LoVo (cell line): ENCODE data around the gene ANTXR2.

Source experiments
- DNase-seq: peaks from one replicate; pipeline ENCODE4 v3.0.0-alpha.2; 2016; ENCODE audit warnings: low spot score

The ANTXR2 gene

DNA sequence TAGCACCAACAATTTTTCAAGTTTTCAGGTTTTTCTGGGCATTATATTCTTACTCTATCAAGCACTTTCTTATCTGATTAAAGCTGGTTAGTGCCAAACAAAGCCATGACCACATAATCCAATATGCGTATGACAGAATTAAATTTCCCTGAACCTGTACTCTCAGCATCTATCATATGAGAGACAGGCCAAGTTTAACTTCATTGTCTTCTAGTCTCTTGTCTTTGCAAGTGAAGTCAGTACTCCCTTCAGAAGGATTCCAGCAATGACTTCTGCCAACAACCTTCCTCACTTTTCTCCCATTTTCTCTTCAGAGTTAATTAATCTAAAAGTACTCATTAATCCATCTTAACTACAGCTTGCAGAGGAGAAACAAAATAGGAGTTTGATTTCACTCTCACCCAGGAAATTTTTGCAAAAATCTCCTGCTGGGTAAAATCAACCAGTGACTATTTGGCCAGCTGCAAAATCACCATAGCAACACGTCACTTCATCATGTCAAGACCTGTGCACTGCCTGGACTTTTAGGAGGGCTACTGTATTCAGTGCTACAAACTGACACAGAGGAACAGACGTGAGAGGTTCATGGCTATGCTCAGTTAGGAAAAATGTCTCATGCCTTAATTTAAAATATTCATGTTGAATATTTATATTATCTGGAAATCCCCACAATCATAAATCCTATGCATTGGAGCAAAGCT is 208.4 kb downstream of the ANTXR2 start:
- no peak for DNase-seq

DNA sequence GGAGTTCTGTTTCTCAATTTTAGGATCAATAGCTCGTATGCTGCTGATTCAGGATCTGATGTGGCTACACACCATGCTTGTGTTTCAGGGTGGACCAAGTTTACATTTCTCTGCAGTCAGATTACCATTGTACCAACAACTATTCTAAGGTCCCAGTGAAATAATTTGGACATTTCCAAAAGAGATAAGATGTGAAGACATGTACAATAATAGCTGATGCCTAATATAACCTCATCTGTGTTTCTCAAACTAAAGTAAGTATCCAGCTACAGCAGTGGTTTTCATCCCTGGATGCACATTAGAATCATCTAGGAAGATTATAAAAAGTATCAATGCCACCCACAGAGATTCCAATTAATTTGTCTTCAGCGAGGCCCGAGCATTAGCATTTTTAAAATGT is 209.7 kb downstream of the ANTXR2 start:
- no peak for DNase-seq

GRCh38 chr4:79862821-79863220 is 210.2 kb downstream of the ANTXR2 start:
- no peak for DNase-seq

DNA sequence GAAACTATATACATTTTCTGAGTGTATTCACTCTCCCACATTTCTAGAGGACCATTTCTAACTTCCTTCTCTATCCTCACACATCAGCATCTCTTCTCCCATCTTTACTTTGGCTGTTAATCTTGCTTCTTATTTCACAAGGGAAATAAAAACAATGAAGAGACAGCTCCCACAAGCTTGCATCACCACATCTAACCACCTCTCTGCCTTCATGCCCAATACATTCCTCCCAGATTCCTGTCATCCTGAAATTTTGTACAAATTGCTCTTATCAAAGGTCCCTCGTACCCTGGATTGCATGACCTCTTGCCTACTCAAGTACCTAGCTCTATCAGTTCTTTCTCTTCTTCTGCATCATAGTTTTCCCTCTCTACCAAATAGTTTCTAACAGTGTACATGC is 215.2 kb downstream of the ANTXR2 start:
- DNase-seq: no peak

DNA sequence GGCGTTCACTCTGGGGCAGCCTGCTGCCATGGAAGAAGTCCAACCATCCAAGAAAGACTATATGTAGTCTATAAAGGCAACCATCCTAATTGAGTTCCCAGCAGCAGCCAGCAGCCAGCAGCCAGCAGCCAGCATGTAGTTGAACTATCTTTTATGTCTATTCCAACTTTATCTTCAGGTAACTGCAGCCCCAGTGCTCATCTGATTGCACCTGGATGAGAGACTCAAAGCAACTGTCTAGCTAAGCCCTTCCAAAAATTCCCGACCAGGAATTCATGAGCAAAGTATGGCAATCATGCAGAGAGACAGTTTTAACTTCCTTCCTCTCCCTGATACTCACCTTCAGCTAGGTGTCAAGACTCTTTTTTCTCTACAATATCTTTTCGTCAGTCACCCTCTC is 216.8 kb downstream of the ANTXR2 start:
- no peak for DNase-seq

DNA sequence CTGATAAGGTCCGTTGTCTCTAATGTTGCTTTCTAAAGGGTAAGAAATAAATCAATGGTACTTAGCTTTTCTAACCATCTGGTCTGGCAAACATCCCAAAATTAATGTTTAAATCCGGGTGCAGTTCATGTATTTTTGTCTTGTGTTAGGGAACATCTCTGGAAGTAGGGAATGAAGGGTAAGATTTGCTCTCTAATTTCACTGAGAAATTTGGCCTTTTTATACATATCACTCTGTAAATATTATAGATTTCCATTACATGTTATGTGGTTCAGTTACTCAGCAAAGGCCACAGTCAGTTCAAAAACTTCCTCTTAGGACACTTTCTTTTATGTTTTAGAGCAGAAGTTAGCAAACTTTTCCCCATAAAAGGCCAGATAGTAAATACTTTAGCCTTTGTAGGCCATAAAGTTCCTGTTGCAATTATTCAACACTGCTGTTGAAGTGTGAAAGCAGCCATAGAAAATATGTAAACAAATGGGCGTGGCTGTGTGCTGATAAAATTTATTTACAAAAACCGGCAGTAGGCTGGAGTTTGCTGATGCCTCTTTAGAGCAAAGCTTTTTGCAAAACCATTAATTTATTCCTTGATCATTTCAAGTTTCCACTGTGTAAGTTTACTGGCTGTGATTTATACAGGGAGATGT is 218.1 kb downstream of the ANTXR2 start:
- no peak for DNase-seq

- DNase-seq: peak; percentile 16
Measured at GRCh38 chr4:79852305-79852730, 220.7 kb downstream of the ANTXR2 start.

DNA sequence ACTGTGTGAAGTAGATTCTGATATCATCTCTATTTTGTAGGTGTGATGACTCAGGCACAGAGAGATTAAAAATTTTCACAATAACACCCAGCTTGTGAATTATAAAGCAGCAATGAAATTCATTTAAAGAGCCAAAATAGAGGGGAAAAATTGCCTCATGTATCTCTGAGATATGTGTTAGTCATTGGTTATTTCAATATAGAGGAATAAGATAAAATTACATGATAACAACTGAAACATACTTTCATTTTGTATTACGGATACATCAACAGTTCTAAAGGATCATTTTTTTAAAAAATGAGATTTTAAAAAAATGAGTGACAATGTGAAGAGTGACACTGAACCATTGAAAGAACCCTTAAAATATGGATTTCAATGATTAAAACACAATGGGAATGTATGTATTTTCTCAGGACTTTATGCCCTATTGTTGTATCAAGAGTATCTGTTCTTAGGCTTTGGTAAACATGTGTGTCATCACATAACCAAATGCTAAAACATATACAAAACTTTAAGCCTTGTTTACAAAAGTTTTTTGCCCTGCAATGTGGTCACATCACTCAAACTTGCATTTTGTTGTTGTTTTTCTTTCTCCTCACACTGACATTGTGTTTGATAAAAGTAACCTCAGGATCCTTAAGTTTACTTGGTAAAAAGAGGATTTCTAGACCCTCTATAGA is 221.3 kb downstream of the ANTXR2 start:
- no peak for DNase-seq
